DOHH2 (cell line): Measurements from ENCODE around the gene FAM184B.

Experiments used
- H3F3A ChIP-seq: fragments of 200-600 bp; sonication (generic), shearing (Covaris generic); 2 replicates; pipeline ENCODE4 v1.6.0; 2016; ENCODE audit warnings: antibody characterized with exemption, mild to moderate bottlenecking; ENCODE audit not compliant: control insufficient read depth, insufficient read depth
- H3K27ac ChIP-seq: fragments of 200-600 bp; sonication (generic); 2 replicates; pipeline ENCODE4 v1.5.1; 2014; ENCODE audit warnings: low read depth, mild to moderate bottlenecking, low read length, moderate library complexity
- H3K27me3 ChIP-seq: fragments of 200-600 bp; sonication (generic); 2 replicates; pipeline ENCODE4 v1.6.1; 2014; ENCODE audit warnings: mild to moderate bottlenecking, low read length, mixed read lengths; ENCODE audit not compliant: control insufficient read depth
- H3K36me3 ChIP-seq: fragments of 200-600 bp; sonication (generic); 2 replicates; pipeline ENCODE4 v1.6.1; 2014; ENCODE audit warnings: mild to moderate bottlenecking, low read length, moderate library complexity, mixed read lengths; ENCODE audit not compliant: control insufficient read depth
- H3K4me1 ChIP-seq: fragments of 200-600 bp; sonication (generic); 2 replicates; pipeline ENCODE4 v1.6.1; 2014; ENCODE audit warnings: mild to moderate bottlenecking, low read length, mixed read lengths; ENCODE audit not compliant: control insufficient read depth
- H3K4me2 ChIP-seq: fragments of 200-600 bp; sonication (generic); 2 replicates; pipeline ENCODE4 v1.6.0; 2014; ENCODE audit warnings: mild to moderate bottlenecking, low read length, moderate library complexity
- H3K4me3 ChIP-seq: fragments of 200-600 bp; sonication (generic); 2 replicates; pipeline ENCODE4 v1.5.1; 2014; ENCODE audit warnings: mild to moderate bottlenecking, low read length, mixed read lengths
- H3K79me2 ChIP-seq: fragments of 200-600 bp; sonication (generic); 2 replicates; pipeline ENCODE4 v1.6.1; 2014; ENCODE audit warnings: mild to moderate bottlenecking, low read length, mixed read lengths; ENCODE audit not compliant: control insufficient read depth
- H3K9me2 ChIP-seq: fragments of 200-600 bp; sonication (generic); replicated peaks from 2 replicates; pipeline ENCODE4 v1.6.1; 2014; ENCODE audit warnings: mild to moderate bottlenecking, low read length, mixed read lengths; ENCODE audit not compliant: control insufficient read depth
- H3K9me3 ChIP-seq: fragments of 200-600 bp; sonication (generic); 2 replicates; pipeline ENCODE4 v1.6.1; 2014; ENCODE audit warnings: antibody characterized with exemption, low read length, mixed read lengths; ENCODE audit not compliant: control insufficient read depth, insufficient read depth
- H4K20me1 ChIP-seq: fragments of 200-600 bp; sonication (generic); 2 replicates; pipeline ENCODE4 v1.6.0; 2014; ENCODE audit warnings: low read depth, mild to moderate bottlenecking, antibody characterized with exemption, low read length, moderate library complexity; ENCODE audit not compliant: control insufficient read depth, insufficient read depth
- EZH2phosphoT487 ChIP-seq: fragments of 200-600 bp; sonication (generic); IDR thresholded peaks from 2 replicates; pipeline ENCODE4 v1.6.1; 2017; ENCODE audit warnings: borderline replicate concordance, mild to moderate bottlenecking, antibody characterized with exemption, low read length, moderate library complexity, mixed read lengths
- TF ChIP-seq, protein P1 (sequence below): fragments of 200-600 bp; sonication (generic); IDR thresholded peaks from one replicate; pipeline ENCODE4 v1.5.1; 2014; ENCODE audit warnings: antibody characterized with exemption, mild to moderate bottlenecking, low read depth, low read length; ENCODE audit not compliant: poor library complexity, severe bottlenecking

Gene FAM184B

DNA sequence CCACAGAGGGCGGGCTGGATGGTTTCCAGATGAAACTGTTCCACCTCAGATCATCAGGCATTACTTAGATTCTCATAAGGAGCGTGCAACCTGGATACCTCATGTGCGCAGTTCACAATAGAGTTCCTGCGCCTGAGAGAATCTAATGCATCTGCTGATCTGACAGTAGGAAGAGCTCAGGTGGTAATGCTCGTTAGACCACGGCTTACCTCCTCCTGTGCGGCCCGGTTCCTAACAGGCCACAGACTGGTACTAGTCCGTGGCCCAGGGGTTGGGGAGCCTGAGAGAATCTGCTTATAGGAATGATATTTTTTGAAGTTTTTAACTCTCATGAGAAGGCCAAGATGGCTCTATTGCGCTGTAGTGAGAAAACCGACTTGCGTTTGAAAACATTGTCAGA lies 34.7 kb upstream of the FAM184B start:
- Histone ChIP-seq H4K20me1 (peaks cover 20% of the 10 kb centered on the region; the same call in 1 of the 2 replicates), H3K9me3 (no peaks in the 10 kb centered on the region), H3K36me3 (peaks cover 98% of the 10 kb centered on the region), H3K27me3 (no peaks in the 10 kb centered on the region), H3K4me3 (no peak overlapping the region), H3K4me1 (peaks cover 20% of the 10 kb centered on the region), H3K4me2 (no peak overlapping the region), H3K79me2 (peaks cover 95% of the 10 kb centered on the region), H3K27ac (no peak overlapping the region), H3K9me2 (no peaks in the 10 kb centered on the region), H3F3A (peaks cover 16% of the 10 kb centered on the region; the same call in 1 of the 2 replicates)
- no peak for TF ChIP-seq EZH2phosphoT487
- TF ChIP-seq, protein P1, sequence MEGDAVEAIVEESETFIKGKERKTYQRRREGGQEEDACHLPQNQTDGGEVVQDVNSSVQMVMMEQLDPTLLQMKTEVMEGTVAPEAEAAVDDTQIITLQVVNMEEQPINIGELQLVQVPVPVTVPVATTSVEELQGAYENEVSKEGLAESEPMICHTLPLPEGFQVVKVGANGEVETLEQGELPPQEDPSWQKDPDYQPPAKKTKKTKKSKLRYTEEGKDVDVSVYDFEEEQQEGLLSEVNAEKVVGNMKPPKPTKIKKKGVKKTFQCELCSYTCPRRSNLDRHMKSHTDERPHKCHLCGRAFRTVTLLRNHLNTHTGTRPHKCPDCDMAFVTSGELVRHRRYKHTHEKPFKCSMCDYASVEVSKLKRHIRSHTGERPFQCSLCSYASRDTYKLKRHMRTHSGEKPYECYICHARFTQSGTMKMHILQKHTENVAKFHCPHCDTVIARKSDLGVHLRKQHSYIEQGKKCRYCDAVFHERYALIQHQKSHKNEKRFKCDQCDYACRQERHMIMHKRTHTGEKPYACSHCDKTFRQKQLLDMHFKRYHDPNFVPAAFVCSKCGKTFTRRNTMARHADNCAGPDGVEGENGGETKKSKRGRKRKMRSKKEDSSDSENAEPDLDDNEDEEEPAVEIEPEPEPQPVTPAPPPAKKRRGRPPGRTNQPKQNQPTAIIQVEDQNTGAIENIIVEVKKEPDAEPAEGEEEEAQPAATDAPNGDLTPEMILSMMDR = no peak

DNA sequence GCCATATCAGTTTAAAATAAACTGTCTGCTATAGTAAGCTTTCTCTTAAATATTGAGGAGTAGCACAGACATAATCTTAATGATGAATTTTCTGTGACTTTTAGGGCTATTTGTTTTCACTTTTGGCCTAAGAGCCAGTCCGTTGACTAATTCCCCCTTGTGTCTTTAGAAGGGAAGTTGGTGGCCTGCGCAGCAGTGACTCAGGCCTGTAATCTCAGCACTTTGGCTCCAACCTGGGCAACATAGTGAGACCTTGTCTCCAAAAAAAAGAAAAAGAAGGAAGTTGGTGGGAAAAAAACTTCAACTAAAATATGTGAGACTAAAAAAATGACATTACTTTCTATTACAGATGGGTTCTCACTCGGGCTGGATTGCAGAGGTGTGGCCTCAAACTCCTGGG lies 32.7 kb upstream of the FAM184B start:
- Histone ChIP-seq H3K4me3 (no peak overlapping the region), H3K4me2 (peak overlapping the region; percentile 67; the same call in 1 of the 2 replicates), H3K79me2 (peaks cover 98% of the 10 kb centered on the region)

DNA sequence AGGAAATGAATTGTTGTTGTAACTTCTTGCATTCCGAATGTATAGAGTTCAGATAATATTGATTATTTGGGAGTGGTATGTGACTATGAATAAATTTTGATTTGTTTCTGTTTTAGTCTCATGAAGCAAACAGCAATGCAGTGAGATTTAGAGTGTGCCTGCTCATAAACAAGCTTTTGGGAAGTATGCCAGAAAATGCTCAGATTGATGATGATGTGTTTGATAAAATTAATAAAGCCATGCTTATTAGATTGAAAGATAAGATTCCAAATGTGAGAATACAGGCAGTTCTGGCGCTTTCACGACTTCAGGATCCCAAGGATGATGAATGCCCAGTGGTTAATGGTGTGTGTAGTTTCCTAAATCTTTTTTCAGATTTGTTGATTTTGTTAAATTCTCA lies 31.4 kb upstream of the FAM184B start:
- H3F3A ChIP-seq = peaks cover 20% of the 10 kb centered on the region
- H3K4me3 ChIP-seq = peak overlapping the region; percentile 93
- peaks cover 89% of the 10 kb centered on the region for H3K36me3 ChIP-seq
- H3K9me3 ChIP-seq = no peaks in the 10 kb centered on the region
- H3K79me2 ChIP-seq = peaks cover 98% of the 10 kb centered on the region
- peak overlapping the region; percentile 67 for H3K4me2 ChIP-seq
- no peaks in the 10 kb centered on the region for H3K27me3 ChIP-seq
- no peak overlapping the region for H3K27ac ChIP-seq
- no peaks in the 10 kb centered on the region for H3K9me2 ChIP-seq
- H3K4me1 ChIP-seq = peaks cover 26% of the 10 kb centered on the region
- peaks cover 33% of the 10 kb centered on the region for H4K20me1 ChIP-seq
- TF ChIP-seq, protein P1 = no peak
- TF ChIP-seq EZH2phosphoT487 = no peak

More for the DNA sequence above, 32.7 kb upstream of the FAM184B start:
- Histone ChIP-seq H3K9me3 (no peaks in the 10 kb centered on the region), H3K9me2 (no peaks in the 10 kb centered on the region), H3F3A (peaks cover 20% of the 10 kb centered on the region), H3K4me1 (peaks cover 20% of the 10 kb centered on the region), H3K27ac (0 out of 2 replicates have a peak overlapping the region, but pooled peaks have one; percentile 8), H3K27me3 (no peaks in the 10 kb centered on the region), H4K20me1 (peaks cover 26% of the 10 kb centered on the region; the same call in 1 of the 2 replicates), H3K36me3 (peaks cover 94% of the 10 kb centered on the region)
- no peak for TF ChIP-seq EZH2phosphoT487
- TF ChIP-seq, protein P1 = no peak
